Measurements from ENCODE around the gene MYO9B.

- TF ChIP-seq CTCF (IDR thresholded peaks at IDR 0.05; ENCODE audit: poor library complexity) (no peak), EZH2phosphoT487 (IDR thresholded peaks at IDR 0.05; ENCODE audit: low read depth, severe bottlenecking, unreplicated experiment) (no peak), EZH2 (IDR thresholded peaks at IDR 0.05; ENCODE audit: borderline replicate concordance) (no peak)
These were observed 140.6 kb downstream of the MYO9B start for GRCh38 chr19:17216058-17216670.

Measured in hepatocyte (in vitro differentiated cells).